AG04450 (cell line): Measurements from ENCODE around the gene JMJD4. TPM values are rescaled to one million over a fixed set of nuclear protein-coding genes. Genes with fewer than 3 reads are reported as not detected.
A peak's percentile ranks its signal among the peaks of the same experiment; 100 is the strongest.

ENCODE experiments used
- CTCF ChIA-PET: fragments of 300-600, 350-600 bp; formaldehyde crosslinking; extraction: SDS; loops from one replicate; lab custom pipeline; 2022; ENCODE audit warnings: antibody characterized with exemption, inconsistent platforms; lab: Charles Lee
- POLR2A ChIA-PET: fragments of 350-600 bp; formaldehyde crosslinking; extraction: SDS; loops from one replicate; lab custom pipeline; 2021; ENCODE audit warnings: antibody characterized with exemption, inconsistent platforms; lab: Yijun Ruan, JAX
- DNase-seq: peaks from one replicate; pipeline ENCODE4 v3.0.0-alpha.2; 2011; ENCODE audit warnings: low read depth, low spot score
- H3K27ac ChIP-seq: one replicate; pipeline ENCODE4 v1.5.1; 2012; ENCODE audit warnings: low read depth, low read length, control low read depth
- H3K27me3 ChIP-seq: one replicate; pipeline ENCODE4 v1.6.0; 2012; ENCODE audit warnings: low read length; ENCODE audit not compliant: control insufficient read depth, insufficient read depth
- H3K4me3 ChIP-seq: 2 replicates; pipeline ENCODE4 v1.5.1; 2011; ENCODE audit warnings: mild to moderate bottlenecking, low read depth, low read length, control low read depth
- H3K9me3 ChIP-seq: 2 replicates; pipeline ENCODE4 v1.5.1; 2012; ENCODE audit warnings: low read length; ENCODE audit not compliant: control insufficient read depth, insufficient read depth
- CTCF ChIP-seq: IDR thresholded peaks from 2 replicates; pipeline ENCODE4 v1.5.1; 2011; ENCODE audit warnings: low read depth, low read length, control low read depth, inconsistent platforms
- polyA plus RNA-seq: library from polyadenylated mRNA; depleted of rRNA; stranded (reverse); fragments of >200 nt; gene quantifications from 2 replicates; pipeline ENCODE4 v1.2.3, GENCODE V29; 2011

The JMJD4 gene
- polyA plus RNA-seq, 1 experiment = 13.4 TPM

GRCh38 chr1:227779685-227780084, 44.6 kb upstream of the JMJD4 start:
- Histone ChIP-seq H3K9me3 (peaks cover 2% of the 10 kb centered on the region; the same call in 1 of the 2 replicates), H3K27me3 (no peaks in the 10 kb centered on the region), H3K27ac (no peak overlapping the region), H3K4me3 (no peak overlapping the region)
- TF ChIP-seq CTCF = no peak
- no peak for DNase-seq
- ChIA-PET CTCF (interaction anchor here (0.9 kb wide), 1 partner anchor 16 kb away, joined by 3 read pairs; no protein-coding TSS in a partner anchor), POLR2A (interaction anchor here (0.9 kb wide), 1 partner anchor 8 kb away, joined by 4 read pairs; no protein-coding TSS in a partner anchor)

GRCh38 chr1:227779021-227779441, 43.9 kb upstream of the JMJD4 start:
- Histone ChIP-seq H3K27ac (no peak overlapping the region), H3K27me3 (no peaks in the 10 kb centered on the region), H3K4me3 (no peak overlapping the region), H3K9me3 (peaks cover 2% of the 10 kb centered on the region; the same call in 1 of the 2 replicates)
- TF ChIP-seq CTCF = no peak
- DNase-seq = no peak
- ChIA-PET CTCF (interaction anchor here (0.9 kb wide), 1 partner anchor 16 kb away, joined by 3 read pairs; no protein-coding TSS in a partner anchor), POLR2A (interaction anchor here (0.9 to 1.3 kb wide), 3 partner anchors 9 to 20 kb away, joined by 3 to 5 read pairs (median 4); no protein-coding TSS in a partner anchor)

- Histone ChIP-seq H3K27ac (peak overlapping the region; percentile 47), H3K27me3 (no peaks in the 10 kb centered on the region), H3K4me3 (no peak overlapping the region), H3K9me3 (peaks cover 2% of the 10 kb centered on the region; the same call in 1 of the 2 replicates)
- no peak for TF ChIP-seq CTCF
- CTCF ChIA-PET = no interaction called here
- DNase-seq = no peak
- POLR2A ChIA-PET = interaction anchor here (1.3 kb wide), 2 partner anchors 16 to 19 kb away, joined by 3 to 5 read pairs; no protein-coding TSS in a partner anchor
Measured at GRCh38 chr1:227778401-227778947, 43.4 kb upstream of the JMJD4 start.

GRCh38 chr1:227777646-227778045, 42.5 kb upstream of the JMJD4 start:
- Histone ChIP-seq H3K9me3 (peaks cover 2% of the 10 kb centered on the region; the same call in 1 of the 2 replicates), H3K4me3 (no peak overlapping the region), H3K27ac (no peak overlapping the region), H3K27me3 (no peaks in the 10 kb centered on the region)
- DNase-seq = no peak
- ChIA-PET CTCF (no interaction called here), POLR2A (no interaction called here)
- TF ChIP-seq CTCF = no peak

GRCh38 chr1:227777156-227777555, 42.1 kb upstream of the JMJD4 start:
- no peak overlapping the region for H3K4me3 ChIP-seq
- CTCF ChIA-PET = no interaction called here
- H3K9me3 ChIP-seq = peaks cover 2% of the 10 kb centered on the region; the same call in 1 of the 2 replicates
- POLR2A ChIA-PET = no interaction called here
- no peak for TF ChIP-seq CTCF
- no peak for DNase-seq
- no peaks in the 10 kb centered on the region for H3K27me3 ChIP-seq
- no peak overlapping the region for H3K27ac ChIP-seq
